ENCODE measurements around the gene PRKD1.

GRCh38 chr14:29925101-29925722 is 2.4 kb downstream of the PRKD1 start:
- TF ChIP-seq POLR2A (IDR thresholded peaks at IDR 0.05) (no peak), CTCF (IDR thresholded peaks at IDR 0.05) (no peak)
